Kidney epithelial cell (primary cell): ENCODE data around the gene POLD4. TPM values are rescaled to one million over a fixed set of nuclear protein-coding genes. Genes with fewer than 3 reads are reported as not detected.

ENCODE experiments used
- DNase-seq: peaks from one replicate; pipeline ENCODE4 v3.0.0-alpha.2; 2010; ENCODE audit warnings: low read depth
- H3K27me3 ChIP-seq: 2 replicates; pipeline ENCODE4 v1.6.0; 2011; ENCODE audit warnings: low read length; ENCODE audit not compliant: control insufficient read depth, insufficient read depth
- H3K36me3 ChIP-seq: 2 replicates; pipeline ENCODE4 v1.5.1; 2011; ENCODE audit warnings: low read length; ENCODE audit not compliant: control insufficient read depth, insufficient read depth
- H3K4me3 ChIP-seq: 2 replicates; pipeline ENCODE4 v1.5.1; 2011; ENCODE audit warnings: low read depth, mild to moderate bottlenecking, control low read depth, low read length
- CTCF ChIP-seq: IDR thresholded peaks from 2 replicates; pipeline ENCODE4 v1.5.1; 2011; ENCODE audit warnings: mild to moderate bottlenecking, moderate library complexity, low read length, control low read depth, inconsistent platforms; ENCODE audit not compliant: insufficient read depth, poor library complexity, severe bottlenecking
- total RNA-seq: library from RNA; depleted of rRNA; stranded (reverse); fragments of >200 nt; gene quantifications from 2 replicates; pipeline ENCODE4 v1.2.3, GENCODE V29; 2015

The POLD4 gene
- total RNA-seq, 1 donor from 2014 or later = 70.7 TPM

GRCh38 chr11:67376063-67376820 lies 22.9 kb upstream of the POLD4 start:
- no peak for TF ChIP-seq CTCF
- H3K27me3 ChIP-seq = no peaks in the 10 kb centered on the region
- no peak for DNase-seq
- H3K36me3 ChIP-seq = no peaks in the 10 kb centered on the region
- no peak overlapping the region for H3K4me3 ChIP-seq

- DNase-seq = no peak
- no peaks in the 10 kb centered on the region for H3K36me3 ChIP-seq
- no peaks in the 10 kb centered on the region for H3K27me3 ChIP-seq
- TF ChIP-seq CTCF = no peak
- H3K4me3 ChIP-seq = peak overlapping the region; percentile 11
Observed at GRCh38 chr11:67375320-67376055, 22.1 kb upstream of the POLD4 start.

GRCh38 chr11:67374571-67375281 lies 21.4 kb upstream of the POLD4 start:
- Histone ChIP-seq H3K36me3 (no peaks in the 10 kb centered on the region), H3K27me3 (no peaks in the 10 kb centered on the region), H3K4me3 (peak overlapping the region; percentile 7)
- no peak for TF ChIP-seq CTCF
- DNase-seq = no peak

- peak overlapping the region; percentile 79 for H3K4me3 ChIP-seq
- peak; percentile 99 for DNase-seq
- peak; percentile 46 for TF ChIP-seq CTCF
- no peaks in the 10 kb centered on the region for H3K27me3 ChIP-seq
- H3K36me3 ChIP-seq = no peaks in the 10 kb centered on the region
Observed at GRCh38 chr11:67373648-67374570, 20.6 kb upstream of the POLD4 start.

GRCh38 chr11:67372993-67373647 lies 19.8 kb upstream of the POLD4 start, which contains the start of gene CLCF1:
TSS of gene CLCF1 (minus strand) at chr11:67373598. CDS start at chr11:67373539, 59 bp downstream.
- H3K4me3 ChIP-seq = peak within 1 kb of the TSS; percentile 79
- no peaks in the 10 kb centered on the region for H3K36me3 ChIP-seq
- TF ChIP-seq CTCF = no peak
- no peaks in the 10 kb centered on the region for H3K27me3 ChIP-seq
- DNase-seq = no peak
